ENCODE measurements around the gene ME3.
"Not testable (repeated sequence)": the region's sequence is repeated elsewhere in the genome, so short reads cannot be mapped to it uniquely, and the experiment has no call there.

Gene ME3

GRCh38 chr11:86433361-86434095, 238.9 kb downstream of the ME3 start:
- not testable (repeated sequence) for DNase-seq (ENCODE audit: low read depth)

- no peak for DNase-seq (ENCODE audit: low read depth)
These were observed 241.2 kb downstream of the ME3 start for GRCh38 chr11:86431258-86431657.

- no peak for DNase-seq (ENCODE audit: low read depth)
These were observed 245.0 kb downstream of the ME3 start for GRCh38 chr11:86427441-86427840.

GRCh38 chr11:86423488-86423887, 248.9 kb downstream of the ME3 start:
- DNase-seq (ENCODE audit: low read depth) = not testable (repeated sequence)

GRCh38 chr11:86422371-86422770, 250.0 kb downstream of the ME3 start:
- no peak for DNase-seq (ENCODE audit: low read depth)

- DNase-seq (ENCODE audit: low read depth) = no peak
These were observed 250.5 kb downstream of the ME3 start for GRCh38 chr11:86421946-86422345.

- no peak for DNase-seq (ENCODE audit: low read depth)
These were observed 253.5 kb downstream of the ME3 start for GRCh38 chr11:86418917-86419316.

GRCh38 chr11:86418513-86418912, 253.9 kb downstream of the ME3 start:
- no peak for DNase-seq (ENCODE audit: low read depth)

- DNase-seq (ENCODE audit: low read depth) = no peak
These were observed 254.3 kb downstream of the ME3 start for GRCh38 chr11:86418106-86418505.

GRCh38 chr11:86416951-86417350, 255.5 kb downstream of the ME3 start:
- DNase-seq (ENCODE audit: low read depth) = not testable (repeated sequence)

GRCh38 chr11:86416494-86416893, 255.9 kb downstream of the ME3 start:
- DNase-seq (ENCODE audit: low read depth) = no peak

- no peak for DNase-seq (ENCODE audit: low read depth)
These were observed 257.4 kb downstream of the ME3 start for GRCh38 chr11:86415026-86415425.

GRCh38 chr11:86414032-86414431, 258.4 kb downstream of the ME3 start:
- no peak for DNase-seq (ENCODE audit: low read depth)

GRCh38 chr11:86408845-86409244, 263.6 kb downstream of the ME3 start:
- no peak for DNase-seq (ENCODE audit: low read depth)

- no peak for DNase-seq (ENCODE audit: low read depth)
These were observed 269.0 kb downstream of the ME3 start for GRCh38 chr11:86403458-86403857.

GRCh38 chr11:86398106-86398505, 274.3 kb downstream of the ME3 start:
- no peak for DNase-seq (ENCODE audit: low read depth)

- no peak for DNase-seq (ENCODE audit: low read depth)
These were observed 275.1 kb downstream of the ME3 start for GRCh38 chr11:86397351-86397750.

- DNase-seq (ENCODE audit: low read depth) = no peak
These were observed 276.0 kb downstream of the ME3 start for GRCh38 chr11:86396396-86396795.

GRCh38 chr11:86395061-86395551, 277.3 kb downstream of the ME3 start:
- no peak for DNase-seq (ENCODE audit: low read depth)
